ENCODE measurements around the gene RPS6KL1.

- TF ChIP-seq, protein P1, sequence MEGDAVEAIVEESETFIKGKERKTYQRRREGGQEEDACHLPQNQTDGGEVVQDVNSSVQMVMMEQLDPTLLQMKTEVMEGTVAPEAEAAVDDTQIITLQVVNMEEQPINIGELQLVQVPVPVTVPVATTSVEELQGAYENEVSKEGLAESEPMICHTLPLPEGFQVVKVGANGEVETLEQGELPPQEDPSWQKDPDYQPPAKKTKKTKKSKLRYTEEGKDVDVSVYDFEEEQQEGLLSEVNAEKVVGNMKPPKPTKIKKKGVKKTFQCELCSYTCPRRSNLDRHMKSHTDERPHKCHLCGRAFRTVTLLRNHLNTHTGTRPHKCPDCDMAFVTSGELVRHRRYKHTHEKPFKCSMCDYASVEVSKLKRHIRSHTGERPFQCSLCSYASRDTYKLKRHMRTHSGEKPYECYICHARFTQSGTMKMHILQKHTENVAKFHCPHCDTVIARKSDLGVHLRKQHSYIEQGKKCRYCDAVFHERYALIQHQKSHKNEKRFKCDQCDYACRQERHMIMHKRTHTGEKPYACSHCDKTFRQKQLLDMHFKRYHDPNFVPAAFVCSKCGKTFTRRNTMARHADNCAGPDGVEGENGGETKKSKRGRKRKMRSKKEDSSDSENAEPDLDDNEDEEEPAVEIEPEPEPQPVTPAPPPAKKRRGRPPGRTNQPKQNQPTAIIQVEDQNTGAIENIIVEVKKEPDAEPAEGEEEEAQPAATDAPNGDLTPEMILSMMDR (IDR thresholded peaks at IDR 0.05; ENCODE audit: poor library complexity, severe bottlenecking) = no peak
- TF ChIP-seq TAF1 (IDR thresholded peaks at IDR 0.05; ENCODE audit: low read depth) (no peak), RAD21 (conservative IDR thresholded peaks at IDR 0.05) (no peak), POLR2AphosphoS5 (IDR thresholded peaks at IDR 0.05) (no peak), EP300 (conservative IDR thresholded peaks at IDR 0.05; ENCODE audit: poor library complexity, severe bottlenecking) (no peak)
- TF ChIP-seq, protein P2, sequence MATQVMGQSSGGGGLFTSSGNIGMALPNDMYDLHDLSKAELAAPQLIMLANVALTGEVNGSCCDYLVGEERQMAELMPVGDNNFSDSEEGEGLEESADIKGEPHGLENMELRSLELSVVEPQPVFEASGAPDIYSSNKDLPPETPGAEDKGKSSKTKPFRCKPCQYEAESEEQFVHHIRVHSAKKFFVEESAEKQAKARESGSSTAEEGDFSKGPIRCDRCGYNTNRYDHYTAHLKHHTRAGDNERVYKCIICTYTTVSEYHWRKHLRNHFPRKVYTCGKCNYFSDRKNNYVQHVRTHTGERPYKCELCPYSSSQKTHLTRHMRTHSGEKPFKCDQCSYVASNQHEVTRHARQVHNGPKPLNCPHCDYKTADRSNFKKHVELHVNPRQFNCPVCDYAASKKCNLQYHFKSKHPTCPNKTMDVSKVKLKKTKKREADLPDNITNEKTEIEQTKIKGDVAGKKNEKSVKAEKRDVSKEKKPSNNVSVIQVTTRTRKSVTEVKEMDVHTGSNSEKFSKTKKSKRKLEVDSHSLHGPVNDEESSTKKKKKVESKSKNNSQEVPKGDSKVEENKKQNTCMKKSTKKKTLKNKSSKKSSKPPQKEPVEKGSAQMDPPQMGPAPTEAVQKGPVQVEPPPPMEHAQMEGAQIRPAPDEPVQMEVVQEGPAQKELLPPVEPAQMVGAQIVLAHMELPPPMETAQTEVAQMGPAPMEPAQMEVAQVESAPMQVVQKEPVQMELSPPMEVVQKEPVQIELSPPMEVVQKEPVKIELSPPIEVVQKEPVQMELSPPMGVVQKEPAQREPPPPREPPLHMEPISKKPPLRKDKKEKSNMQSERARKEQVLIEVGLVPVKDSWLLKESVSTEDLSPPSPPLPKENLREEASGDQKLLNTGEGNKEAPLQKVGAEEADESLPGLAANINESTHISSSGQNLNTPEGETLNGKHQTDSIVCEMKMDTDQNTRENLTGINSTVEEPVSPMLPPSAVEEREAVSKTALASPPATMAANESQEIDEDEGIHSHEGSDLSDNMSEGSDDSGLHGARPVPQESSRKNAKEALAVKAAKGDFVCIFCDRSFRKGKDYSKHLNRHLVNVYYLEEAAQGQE (IDR thresholded peaks at IDR 0.05; ENCODE audit: borderline replicate concordance) = no peak
Observed at GRCh38 chr14:74921987-74922751, 891 bp downstream of the RPS6KL1 start.
